MCF 10A (cell line): ENCODE data around the gene RRP8. TPM values are rescaled to one million over a fixed set of nuclear protein-coding genes. Genes with fewer than 3 reads are reported as not detected.

ENCODE experiments used
- BruUV-seq: library from RNA; stranded (reverse); fragments of 400-500 nt; replicated peaks from 2 replicates; lab custom pipeline; 2021; lab: Mats Ljungman, UMichigan
- CTCF ChIA-PET: fragments of 300-600 bp; sonication (Branson Sonifier 250); formaldehyde crosslinking; extraction: SDS; loops from one replicate; lab custom pipeline; 2021; ENCODE audit warnings: antibody characterized with exemption, inconsistent platforms; lab: Yijun Ruan, JAX
- POLR2A ChIA-PET: fragments of 300-600, 350-650 bp; sonication (Branson Sonifier 250); formaldehyde crosslinking; extraction: SDS; loops from one replicate; lab custom pipeline; 2020; ENCODE audit warnings: antibody characterized with exemption, inconsistent platforms; lab: Yijun Ruan, JAX
- DNase-seq: peaks from one replicate; pipeline ENCODE4 v3.0.0-alpha.2; 2018; ENCODE audit not compliant: unreplicated experiment
- H3K27ac Mint-ChIP-seq: one replicate; pipeline ENCODE4 v1.8.0; 2022; ENCODE audit warnings: mild to moderate bottlenecking, low read depth, mixed read lengths; ENCODE audit not compliant: unreplicated experiment
- H3K27me3 Mint-ChIP-seq: one replicate; pipeline ENCODE4 v1.8.0; 2022; ENCODE audit warnings: mixed read lengths; ENCODE audit not compliant: insufficient read depth, unreplicated experiment
- H3K36me3 Mint-ChIP-seq: one replicate; pipeline ENCODE4 v1.8.0; 2022; ENCODE audit warnings: mild to moderate bottlenecking, moderate library complexity, mixed read lengths; ENCODE audit not compliant: insufficient read depth, unreplicated experiment
- H3K4me1 Mint-ChIP-seq: one replicate; pipeline ENCODE4 v1.8.0; 2022; ENCODE audit warnings: mixed read lengths; ENCODE audit not compliant: insufficient read depth, unreplicated experiment
- H3K4me3 Mint-ChIP-seq: one replicate; pipeline ENCODE4 v1.8.0; 2022; ENCODE audit warnings: mild to moderate bottlenecking, moderate library complexity, mixed read lengths; ENCODE audit not compliant: unreplicated experiment
- H3K9me3 Mint-ChIP-seq: one replicate; pipeline ENCODE4 v1.8.0; 2022; ENCODE audit warnings: mixed read lengths; ENCODE audit not compliant: unreplicated experiment
- CTCF ChIP-seq: fragments of 200-600 bp; IDR thresholded peaks from one replicate; pipeline ENCODE4 v1.8.0; 2022; ENCODE audit warnings: antibody characterized with exemption, mild to moderate bottlenecking; ENCODE audit not compliant: unreplicated experiment
- intact Hi-C: fragments of 100-400 bp; cut with micrococcal nuclease; formaldehyde crosslinking; loops from 2 replicates; pipeline ENCODE4 v1.14.1; 2022
- total RNA-seq: library from RNA; stranded (reverse); gene quantifications from 2 replicates; pipeline ENCODE4 v1.2.3, GENCODE V29; 2022

The RRP8 gene
- total RNA-seq, 1 experiment from 2014 or later, result 27.6 TPM

DNA sequence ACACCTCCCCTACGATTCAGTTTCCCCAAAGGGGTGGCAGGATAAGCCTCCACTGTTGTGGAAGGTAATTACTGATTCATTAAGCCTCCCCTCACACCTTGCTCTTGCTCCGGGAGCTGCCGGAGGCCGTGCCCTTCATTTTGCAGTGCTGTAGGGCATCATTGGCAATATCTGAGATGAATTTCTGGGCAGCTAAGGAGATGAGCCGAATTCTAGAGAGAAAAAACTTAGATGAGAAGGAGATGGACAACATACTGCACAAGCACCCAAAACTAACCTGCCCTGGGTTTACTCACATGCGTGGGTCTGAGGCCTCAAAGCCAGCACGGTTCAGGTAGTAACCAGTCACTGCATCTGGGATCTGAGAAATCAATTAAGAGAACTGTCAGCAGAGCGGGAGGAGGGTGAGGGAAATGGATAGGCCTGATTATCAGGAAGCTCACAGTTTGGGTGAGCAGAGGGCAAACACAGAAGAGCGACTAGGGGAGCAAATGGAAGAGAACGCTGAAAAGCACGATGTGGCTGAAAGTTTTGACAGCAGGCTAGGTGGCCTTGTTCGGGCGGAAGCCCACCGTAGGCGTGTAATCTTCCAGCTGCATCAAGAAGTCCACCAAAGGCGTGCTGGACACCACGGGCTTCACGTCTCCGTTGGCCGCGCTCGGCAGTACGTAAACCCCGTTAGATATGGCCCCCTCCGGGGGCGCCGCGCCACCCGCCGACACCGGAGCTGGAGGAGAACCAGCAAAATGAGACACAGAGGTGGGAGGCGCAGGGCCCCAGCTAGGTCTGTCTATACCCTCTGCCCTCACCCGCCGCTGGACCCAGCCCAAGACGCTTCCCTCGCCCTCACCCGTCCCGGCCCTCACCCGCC lies 7.9 kb upstream of the RRP8 start:
- H3K27ac Mint-ChIP-seq, result no peak overlapping the region
- DNase-seq, result no peak
- no peak for TF ChIP-seq CTCF
- intact Hi-C loops, result no loop called here
- no peaks in the 10 kb centered on the region for H3K27me3 Mint-ChIP-seq
- H3K4me1 Mint-ChIP-seq, result peaks cover 15% of the 10 kb centered on the region
- no peaks in the 10 kb centered on the region for H3K9me3 Mint-ChIP-seq
- POLR2A ChIA-PET, result interaction anchor here (0.6 to 3.6 kb wide), 17 partner anchors 8 to 1291 kb away, joined by 3 to 55 read pairs (median 5); partner anchors contain the start of genes ARFIP2, CAVIN3, ILK and MRPL17
- peaks cover 42% of the 10 kb centered on the region for H3K36me3 Mint-ChIP-seq
- CTCF ChIA-PET, result interaction anchor here (0.6 to 2.7 kb wide), 6 partner anchors 8 to 365 kb away, joined by 3 to 16 read pairs (median 6); partner anchors contain the start of genes ILK, RRP8 and TPP1
- H3K4me3 Mint-ChIP-seq, result no peak overlapping the region
- BruUV-seq, result no TSS peak

DNA sequence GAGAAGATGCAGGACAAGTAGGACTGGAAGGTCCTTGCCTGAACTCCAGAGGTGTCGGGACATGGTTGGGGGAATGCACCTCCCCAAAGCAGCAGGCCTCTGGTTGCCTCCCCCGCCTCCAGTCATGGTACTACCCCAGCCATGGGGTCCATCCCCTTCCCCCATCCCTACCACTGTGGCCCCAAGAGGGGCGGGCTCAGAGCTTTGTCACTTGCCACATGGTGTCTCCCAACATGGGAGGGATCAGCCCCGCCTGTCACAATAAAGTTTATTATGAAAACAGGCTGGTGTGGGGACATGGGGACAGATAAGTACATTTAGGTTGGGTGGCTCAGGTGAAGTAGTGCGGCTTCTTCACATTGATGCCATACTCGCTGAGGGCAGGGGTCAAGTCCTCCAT lies 7.2 kb upstream of the RRP8 start:
- H3K27ac Mint-ChIP-seq, result no peak overlapping the region

GRCh38 chr11:6609502-6610015 lies 6.1 kb upstream of the RRP8 start:
- no TSS peak for BruUV-seq
- Mint-ChIP-seq H3K36me3 (peaks cover 31% of the 10 kb centered on the region), H3K27me3 (no peaks in the 10 kb centered on the region), H3K4me1 (peaks cover 22% of the 10 kb centered on the region), H3K4me3 (no peak overlapping the region), H3K9me3 (no peaks in the 10 kb centered on the region), H3K27ac (peak overlapping the region; percentile 57)
- intact Hi-C loops, result loop anchor here (10.0 kb wide), 1 partner anchor 135 kb away; the partner anchor contains the start of gene TRIM3
- ChIA-PET CTCF (interaction anchor here (0.7 to 1.2 kb wide), 2 partner anchors 74 to 77 kb away, joined by 3 to 7 read pairs; partner anchors contain the start of gene MRPL17), POLR2A (interaction anchor here (0.7 to 3.6 kb wide), 2 partner anchors 13 to 74 kb away, joined by 4 to 54 read pairs; partner anchors contain the start of gene MRPL17)
- DNase-seq, result no peak
- no peak for TF ChIP-seq CTCF

More for the DNA sequence above, 7.2 kb upstream of the RRP8 start:
- no peak for DNase-seq
- POLR2A ChIA-PET, result interaction anchor here (2.8 to 3.6 kb wide), 2 partner anchors 73 to 128 kb away, joined by 26 to 54 read pairs; partner anchors contain the start of genes ARFIP2, MRPL17 and TIMM10B
- H3K4me3 Mint-ChIP-seq, result no peak overlapping the region
- peaks cover 35% of the 10 kb centered on the region for H3K36me3 Mint-ChIP-seq
- intact Hi-C loops, result no loop called here
- no peaks in the 10 kb centered on the region for H3K9me3 Mint-ChIP-seq
- H3K27me3 Mint-ChIP-seq, result no peaks in the 10 kb centered on the region
- peaks cover 22% of the 10 kb centered on the region for H3K4me1 Mint-ChIP-seq
- no peak for TF ChIP-seq CTCF
- CTCF ChIA-PET, result interaction anchor here (0.7 to 1.2 kb wide), 4 partner anchors 9 to 78 kb away, joined by 3 to 7 read pairs (median 3); partner anchors contain the start of genes MRPL17 and TPP1
- TSS peak; percentile 36 for BruUV-seq
